SK-N-SH treated with all-trans-retinoic acid at 6 μM for 48 hours (cell line): Measurements from ENCODE around the gene WNK2.
"Not testable (repeated sequence)": the region's sequence is repeated elsewhere in the genome, so short reads cannot be mapped to it uniquely, and the experiment has no call there.

Experiments
- ISL1 ChIP-seq: fragments of 250-450 bp; sonication (Bioruptor Pico); IDR thresholded peaks from 2 replicates; pipeline ENCODE4 v2.1.2; 2022; ENCODE audit warnings: mild to moderate bottlenecking, moderate library complexity
- OSR1 ChIP-seq: fragments of 250-450 bp; sonication (Bioruptor Pico); IDR thresholded peaks from 2 replicates; pipeline ENCODE4 v1.8.0; 2022; ENCODE audit warnings: moderate library complexity, mild to moderate bottlenecking, inconsistent platforms
- RARB ChIP-seq: fragments of 250-450 bp; sonication (Bioruptor Pico); IDR thresholded peaks from 2 replicates; pipeline ENCODE4 v1.8.0; 2021; ENCODE audit warnings: mild to moderate bottlenecking, moderate library complexity
- ZFP30 ChIP-seq: fragments of 450-650 bp; formaldehyde crosslinking; IDR thresholded peaks from 2 replicates; pipeline ENCODE4 v1.5.0; 2022; ENCODE audit warnings: mild to moderate bottlenecking, moderate library complexity
- ZNF565 ChIP-seq: fragments of 450-650 bp; formaldehyde crosslinking; conservative IDR thresholded peaks from 2 replicates; pipeline ENCODE4 v1.5.0; 2020; ENCODE audit warnings: low read depth, mild to moderate bottlenecking, moderate library complexity
- TF ChIP-seq, protein P1 (sequence below): fragments of 250-450 bp; sonication (Bioruptor Pico); IDR thresholded peaks from 2 replicates; pipeline ENCODE4 v1.8.0; 2020; ENCODE audit warnings: mild to moderate bottlenecking, moderate library complexity, borderline replicate concordance

DNA sequence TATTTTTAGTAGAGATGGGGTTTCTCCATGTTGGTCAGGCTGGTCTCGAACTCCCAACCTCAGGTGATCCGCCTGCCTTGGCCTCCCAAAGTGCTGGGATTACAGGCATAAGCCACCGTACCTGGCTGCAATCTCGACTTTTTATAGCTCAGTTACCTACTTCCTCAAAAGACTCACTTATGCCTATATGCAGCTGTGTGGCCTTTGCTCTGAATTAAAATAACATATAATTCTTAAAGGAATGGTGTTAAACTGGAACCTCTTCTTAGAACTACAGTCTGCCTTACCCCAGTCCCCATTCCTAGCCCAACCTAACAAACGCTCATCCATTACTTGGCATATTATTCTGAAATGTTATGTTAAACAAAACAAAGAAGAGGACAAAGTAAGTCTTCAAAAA, 157.9 kb downstream of the WNK2 start:
- TF ChIP-seq RARB; ZNF565 (CRISPR knock-in tag); ZFP30; OSR1; ISL1: not testable (repeated sequence)
- TF ChIP-seq, protein P1, sequence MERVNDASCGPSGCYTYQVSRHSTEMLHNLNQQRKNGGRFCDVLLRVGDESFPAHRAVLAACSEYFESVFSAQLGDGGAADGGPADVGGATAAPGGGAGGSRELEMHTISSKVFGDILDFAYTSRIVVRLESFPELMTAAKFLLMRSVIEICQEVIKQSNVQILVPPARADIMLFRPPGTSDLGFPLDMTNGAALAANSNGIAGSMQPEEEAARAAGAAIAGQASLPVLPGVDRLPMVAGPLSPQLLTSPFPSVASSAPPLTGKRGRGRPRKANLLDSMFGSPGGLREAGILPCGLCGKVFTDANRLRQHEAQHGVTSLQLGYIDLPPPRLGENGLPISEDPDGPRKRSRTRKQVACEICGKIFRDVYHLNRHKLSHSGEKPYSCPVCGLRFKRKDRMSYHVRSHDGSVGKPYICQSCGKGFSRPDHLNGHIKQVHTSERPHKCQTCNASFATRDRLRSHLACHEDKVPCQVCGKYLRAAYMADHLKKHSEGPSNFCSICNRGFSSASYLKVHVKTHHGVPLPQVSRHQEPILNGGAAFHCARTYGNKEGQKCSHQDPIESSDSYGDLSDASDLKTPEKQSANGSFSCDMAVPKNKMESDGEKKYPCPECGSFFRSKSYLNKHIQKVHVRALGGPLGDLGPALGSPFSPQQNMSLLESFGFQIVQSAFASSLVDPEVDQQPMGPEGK: not testable (repeated sequence)
